Cardiac muscle cell (in vitro differentiated cells and primary cell): Measurements from ENCODE around the gene SLIT3. TPM values are rescaled to one million over a fixed set of nuclear protein-coding genes. Genes with fewer than 3 reads are reported as not detected.
A peak's percentile ranks its signal among the peaks of the same experiment; 100 is the strongest.

Source experiments
- DNase-seq, 2 donors: peaks; one replicate each; pipeline versions ENCODE4 v3.0.0 to v3.0.0-alpha.2; 2010 to 2017; ENCODE audit warnings: low read depth in 1 of 2, low spot score in 1 of 2
- H3K27ac ChIP-seq: fragments of 200-600 bp; sonication (generic); 2 replicates; pipeline ENCODE4 v1.5.1; 2016
- H3K27me3 ChIP-seq: fragments of 200-600 bp; sonication (generic); 2 replicates; pipeline ENCODE4 v1.6.0; 2016; ENCODE audit warnings: control low read depth
- H3K36me3 ChIP-seq: fragments of 200-600 bp; sonication (generic); 2 replicates; pipeline ENCODE4 v1.5.1; 2016; ENCODE audit warnings: control low read depth
- H3K4me1 ChIP-seq: fragments of 200-600 bp; sonication (generic); 2 replicates; pipeline ENCODE4 v1.8.1; 2017; ENCODE audit warnings: low read depth, mild to moderate bottlenecking, mixed run types
- H3K4me3 ChIP-seq: fragments of 200-600 bp; sonication (generic); 2 replicates; pipeline ENCODE4 v1.5.1; 2016; ENCODE audit warnings: mild to moderate bottlenecking
- H3K9me3 ChIP-seq: fragments of 200-600 bp; sonication (generic); 2 replicates; pipeline ENCODE4 v1.5.1; 2017; ENCODE audit warnings: low read depth, mild to moderate bottlenecking, control low read depth
- polyA plus RNA-seq: library from polyadenylated mRNA; unstranded; fragments of >200 nt; fragmentation: Nextera tagmentation; extraction: Ambion mirVana; gene quantifications from 2 replicates; pipeline ENCODE4 v1.2.1, GENCODE V29; 2016
- total RNA-seq: library from RNA; depleted of rRNA; stranded (reverse); fragments of >200 nt; gene quantifications from 2 replicates; pipeline ENCODE4 v1.2.3, GENCODE V29; 2016
- TF ChIP-seq, protein P1 (sequence below): IDR thresholded peaks from 2 replicates; pipeline ENCODE4 v1.5.1; 2012; ENCODE audit warnings: low read depth, mild to moderate bottlenecking, low read length

Gene SLIT3
- total and polyA plus RNA-seq, 2 experiments from 2014 or later: 50.7 to 111 TPM

DNA sequence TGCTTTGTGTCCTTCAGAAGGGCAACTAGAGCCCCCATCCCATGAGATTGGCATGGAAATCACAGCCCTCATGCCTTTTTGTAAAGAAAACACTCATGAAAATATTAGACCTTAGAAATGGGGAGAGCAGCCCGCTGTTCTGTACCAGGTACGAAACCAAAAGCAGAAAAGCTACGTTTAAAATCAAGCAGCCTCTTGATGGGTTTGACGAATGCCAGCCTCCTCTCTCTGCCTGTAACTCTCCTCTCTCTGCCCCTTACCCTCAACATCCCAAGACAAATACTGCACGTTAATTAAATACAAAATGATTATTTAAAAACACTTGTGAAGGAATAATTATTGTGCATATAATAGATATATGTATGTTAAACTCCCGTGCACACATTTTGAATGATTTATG is 390.1 kb downstream of the SLIT3 start:
- Histone ChIP-seq H3K27ac (peak overlapping the region; percentile 15), H3K4me1 (peaks cover 18% of the 10 kb centered on the region), H3K9me3 (no peaks in the 10 kb centered on the region), H3K36me3 (no peaks in the 10 kb centered on the region), H3K4me3 (no peak overlapping the region), H3K27me3 (no peaks in the 10 kb centered on the region)
- DNase-seq: peak in 1 of 2 donors; percentile 54
- TF ChIP-seq, protein P1, sequence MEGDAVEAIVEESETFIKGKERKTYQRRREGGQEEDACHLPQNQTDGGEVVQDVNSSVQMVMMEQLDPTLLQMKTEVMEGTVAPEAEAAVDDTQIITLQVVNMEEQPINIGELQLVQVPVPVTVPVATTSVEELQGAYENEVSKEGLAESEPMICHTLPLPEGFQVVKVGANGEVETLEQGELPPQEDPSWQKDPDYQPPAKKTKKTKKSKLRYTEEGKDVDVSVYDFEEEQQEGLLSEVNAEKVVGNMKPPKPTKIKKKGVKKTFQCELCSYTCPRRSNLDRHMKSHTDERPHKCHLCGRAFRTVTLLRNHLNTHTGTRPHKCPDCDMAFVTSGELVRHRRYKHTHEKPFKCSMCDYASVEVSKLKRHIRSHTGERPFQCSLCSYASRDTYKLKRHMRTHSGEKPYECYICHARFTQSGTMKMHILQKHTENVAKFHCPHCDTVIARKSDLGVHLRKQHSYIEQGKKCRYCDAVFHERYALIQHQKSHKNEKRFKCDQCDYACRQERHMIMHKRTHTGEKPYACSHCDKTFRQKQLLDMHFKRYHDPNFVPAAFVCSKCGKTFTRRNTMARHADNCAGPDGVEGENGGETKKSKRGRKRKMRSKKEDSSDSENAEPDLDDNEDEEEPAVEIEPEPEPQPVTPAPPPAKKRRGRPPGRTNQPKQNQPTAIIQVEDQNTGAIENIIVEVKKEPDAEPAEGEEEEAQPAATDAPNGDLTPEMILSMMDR: no peak

DNA sequence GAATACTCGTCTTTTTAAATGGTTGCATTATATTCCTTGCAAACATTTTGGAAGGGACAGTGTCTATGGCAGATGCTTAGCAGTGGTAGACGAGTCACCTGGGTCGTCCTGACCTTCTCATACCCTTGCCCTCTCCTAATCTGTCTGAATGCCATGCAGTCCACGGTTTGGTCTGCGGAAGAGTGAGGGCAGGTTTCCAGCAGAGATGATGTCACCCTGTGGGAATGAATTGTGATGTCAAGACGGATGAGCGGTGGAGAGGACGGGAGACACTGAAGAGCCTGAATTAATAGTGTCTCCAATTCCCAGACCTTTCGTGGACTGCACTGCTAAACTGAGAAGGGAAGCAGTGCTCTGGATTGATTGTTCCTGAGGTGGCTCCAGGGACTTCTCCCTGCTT is 392.7 kb downstream of the SLIT3 start:
- no peaks in the 10 kb centered on the region for H3K9me3 ChIP-seq
- peak in 1 of 2 donors; percentile 64 for DNase-seq
- no peak overlapping the region for H3K27ac ChIP-seq
- H3K36me3 ChIP-seq: no peaks in the 10 kb centered on the region
- H3K4me1 ChIP-seq: peaks cover 14% of the 10 kb centered on the region
- no peaks in the 10 kb centered on the region for H3K27me3 ChIP-seq
- H3K4me3 ChIP-seq: no peak overlapping the region
- TF ChIP-seq, protein P1: no peak

DNA sequence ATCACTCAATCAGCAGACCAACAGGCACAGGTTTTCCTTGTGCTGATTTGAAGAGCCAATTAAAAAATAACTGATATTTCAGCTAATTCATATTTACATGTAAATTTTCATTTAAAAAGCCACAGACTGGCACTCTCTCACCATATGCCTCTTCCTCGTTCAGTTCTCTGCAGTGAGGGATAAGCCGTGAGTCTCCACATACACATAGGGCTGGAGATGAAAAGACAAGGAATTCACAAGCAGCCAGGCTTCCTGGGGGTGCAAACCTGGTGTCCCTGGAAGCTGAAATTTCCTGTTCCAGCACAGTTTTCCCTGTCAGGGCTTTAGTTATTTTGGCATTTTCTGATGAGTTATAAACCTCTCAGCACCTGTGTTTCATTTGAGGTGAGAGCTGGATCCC is 397.9 kb downstream of the SLIT3 start:
- H3K4me1 ChIP-seq: peaks cover 20% of the 10 kb centered on the region
- TF ChIP-seq, protein P1: no peak
- H3K36me3 ChIP-seq: no peaks in the 10 kb centered on the region
- no peaks in the 10 kb centered on the region for H3K9me3 ChIP-seq
- no peaks in the 10 kb centered on the region for H3K27me3 ChIP-seq
- DNase-seq: no peak
- H3K27ac ChIP-seq: no peak overlapping the region
- no peak overlapping the region for H3K4me3 ChIP-seq

DNA sequence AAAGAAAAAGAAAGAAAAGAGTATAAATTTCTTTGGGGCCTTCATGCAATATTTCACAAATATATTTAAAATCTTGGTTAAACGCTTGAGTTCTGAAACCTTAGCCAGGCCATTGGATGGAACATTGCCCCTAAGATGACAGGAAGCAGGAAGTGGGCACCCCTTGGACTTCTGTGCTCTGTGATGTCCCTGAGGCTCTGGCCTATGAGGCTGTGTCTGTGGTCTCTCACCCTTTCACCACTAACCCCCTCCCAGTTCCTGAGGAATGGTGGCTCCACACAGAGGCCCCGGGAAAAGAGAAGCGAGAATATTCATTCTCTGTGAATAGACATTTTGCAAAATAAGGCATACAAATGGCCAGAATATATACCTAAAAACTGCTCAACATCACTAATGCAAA is 401.3 kb downstream of the SLIT3 start:
- no peak for DNase-seq
- Histone ChIP-seq H3K27me3 (no peaks in the 10 kb centered on the region), H3K4me3 (no peak overlapping the region), H3K36me3 (no peaks in the 10 kb centered on the region), H3K27ac (no peak overlapping the region), H3K9me3 (no peaks in the 10 kb centered on the region), H3K4me1 (peaks cover 25% of the 10 kb centered on the region)
- TF ChIP-seq, protein P1: no peak

DNA sequence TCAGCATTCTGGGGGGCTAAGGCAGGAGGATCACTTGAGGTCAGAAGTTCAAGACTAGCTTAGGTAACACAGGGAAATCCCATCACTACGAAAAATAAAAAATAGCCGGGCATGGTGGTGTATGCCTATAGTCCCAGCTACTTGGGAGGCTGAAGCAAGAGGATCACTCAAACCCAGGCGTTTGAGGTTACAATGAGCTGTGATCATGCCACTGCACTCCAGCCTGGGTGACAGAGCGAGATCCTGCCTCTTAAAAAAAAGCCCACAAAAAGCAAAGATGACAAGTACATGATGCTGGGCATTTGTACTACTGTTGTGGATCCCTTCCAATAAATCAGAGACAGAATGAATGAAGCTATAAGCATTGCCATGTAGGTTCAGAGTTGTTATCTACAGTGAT is 401.7 kb downstream of the SLIT3 start:
- Histone ChIP-seq H3K9me3 (no peaks in the 10 kb centered on the region), H3K4me3 (no peak overlapping the region), H3K36me3 (no peaks in the 10 kb centered on the region), H3K27ac (no peak overlapping the region), H3K4me1 (peaks cover 29% of the 10 kb centered on the region), H3K27me3 (no peaks in the 10 kb centered on the region)
- TF ChIP-seq, protein P1: no peak
- no peak for DNase-seq

DNA sequence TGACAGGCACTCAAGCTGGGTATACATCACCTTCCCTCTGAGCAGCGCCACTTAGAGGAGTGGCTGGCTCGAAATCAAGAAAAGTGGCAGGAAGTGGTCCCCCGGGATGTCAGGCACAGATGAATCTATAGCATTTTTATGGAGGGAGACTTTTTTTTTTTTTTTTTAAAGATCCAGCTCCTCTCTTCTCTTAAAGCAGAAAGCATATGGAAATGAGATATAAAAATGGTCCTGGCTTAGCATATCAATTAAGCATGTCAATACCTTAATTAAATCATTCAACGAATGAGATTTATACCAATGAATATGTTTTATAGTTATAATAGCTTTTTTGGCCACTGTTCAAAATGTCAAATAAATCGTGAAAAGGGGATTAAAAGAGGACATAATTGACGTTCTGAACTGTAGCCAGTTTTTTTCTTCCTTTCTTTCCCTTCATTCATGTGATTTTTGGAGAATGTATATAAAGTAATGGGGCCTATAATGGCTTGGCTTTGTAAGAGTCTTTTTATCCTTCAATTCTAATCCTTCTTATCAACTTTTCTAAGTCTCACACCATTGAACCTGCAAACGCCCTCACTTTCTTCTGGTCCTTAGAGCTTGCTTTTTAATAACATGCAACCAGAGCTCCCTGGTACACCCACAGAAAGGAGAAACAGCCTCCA is 402.6 kb downstream of the SLIT3 start:
- DNase-seq: no peak
- no peaks in the 10 kb centered on the region for H3K36me3 ChIP-seq
- no peaks in the 10 kb centered on the region for H3K9me3 ChIP-seq
- H3K27ac ChIP-seq: no peak overlapping the region
- TF ChIP-seq, protein P1: no peak
- peaks cover 36% of the 10 kb centered on the region for H3K4me1 ChIP-seq
- no peak overlapping the region for H3K4me3 ChIP-seq
- H3K27me3 ChIP-seq: no peaks in the 10 kb centered on the region
